K562 treated with DMSO at 1 percent for 12 hours (cell line): ENCODE data around the gene SGSH. TPM values are rescaled to one million over a fixed set of nuclear protein-coding genes. Genes with fewer than 3 reads are reported as not detected.

Experiments used
- total RNA-seq: library from RNA; unstranded; fragments of 300-600 nt; gene quantifications from 2 replicates; pipeline ENCODE4 v1.2.3, GENCODE V29; 2022; ENCODE audit not compliant: insufficient read depth

The SGSH gene
- total RNA-seq = 29.6 and 49.6 TPM in 2 replicates

GRCh38 chr17:80220054-80220735 is at the start of gene SGSH, which contains the start of gene SLC26A11:
TSS of gene SGSH (minus strand) at chr17:80220333. CDS start at chr17:80220313, 20 bp downstream.
TSS of gene SLC26A11 (plus strand) at chr17:80220427. CDS start at chr17:80221561, 1,134 bp downstream.

GRCh38 chr17:80260791-80261158 is 40.6 kb upstream of the SGSH start, which contains the start of gene RNF213:
TSS of gene RNF213 (plus strand) at chr17:80260852. CDS start at chr17:80263682, 2,830 bp downstream.

GRCh38 chr17:80169784-80170500 is 50.2 kb downstream of the SGSH start, which contains the start of gene CARD14:
TSS of gene CARD14 (plus strand) at chr17:80170030. CDS start at chr17:80181439, 11,409 bp downstream.

Other genes with a start within 250 kb of the SGSH start
- 0.17 and 1.7 TPM in 2 replicates for gene TBC1D16, start 184.5 kb downstream of the SGSH start, total RNA-seq
- not detected in 2 replicates for gene CCDC40, start 183.7 kb downstream of the SGSH start, total RNA-seq
- 6.7 and 11.2 TPM in 2 replicates for gene GAA, start 118.8 kb downstream of the SGSH start, total RNA-seq
- gene EIF4A3, start 73.2 kb downstream of the SGSH start, total RNA-seq = 101 and 119 TPM in 2 replicates
- 0.46 TPM in 1 of 2 replicates, not detected in the other for gene CARD14, start 50.3 kb downstream of the SGSH start, total RNA-seq
- gene SLC26A11, start 94 bp upstream of the SGSH start, total RNA-seq = 5.4 and 14.3 TPM in 2 replicates
- gene RNF213, start 40.5 kb upstream of the SGSH start, total RNA-seq = 13.9 and 68.4 TPM in 2 replicates
- gene ENDOV, start 194.8 kb upstream of the SGSH start, total RNA-seq = 11.4 and 13.4 TPM in 2 replicates